K562 (cell line): ENCODE results near the gene DPM2. TPM values are rescaled to one million over a fixed set of nuclear protein-coding genes. Genes with fewer than 3 reads are reported as not detected.

Experiments used
- HMG20A ChIP-seq: fragments of 450-650 bp; formaldehyde crosslinking; conservative IDR thresholded peaks from 2 replicates; pipeline ENCODE4 v1.4.0; 2020; ENCODE audit warnings: mild to moderate bottlenecking, mixed read lengths
- ID3 ChIP-seq, 2 experiments: fragments of 250-450 bp in 1 of 2; fragments of 450-650 bp in 1 of 2; sonication (Bioruptor Pico) in 1 of 2; IDR thresholded peaks; 2 replicates each; pipeline versions ENCODE4 v1.6.1 to v1.8.0; 2016 to 2021; ENCODE audit warnings: mild to moderate bottlenecking in 2 of 2, moderate library complexity in 2 of 2, missing compliant biosample characterization in 1 of 2, missing genetic modification characterization in 1 of 2
- NBN ChIP-seq: fragments of 450-650 bp; IDR thresholded peaks from 2 replicates; pipeline ENCODE4 v1.6.1; 2016; ENCODE audit warnings: low read depth, mild to moderate bottlenecking
- NCOA2 ChIP-seq, 2 experiments: fragments of 450-650 bp; IDR thresholded peaks; 2 replicates each; pipeline ENCODE4 v1.6.1; 2018; ENCODE audit warnings: mild to moderate bottlenecking in 2 of 2, moderate library complexity in 1 of 2; ENCODE audit not compliant: partially characterized antibody in 2 of 2
- POLR2A ChIP-seq: fragments of 450-650 bp; conservative IDR thresholded peaks from 2 replicates; pipeline ENCODE4 v1.6.1; 2016
- RERE ChIP-seq: sonication (generic); formaldehyde crosslinking; IDR thresholded peaks from 2 replicates; pipeline ENCODE4 v1.8.0; 2023; ENCODE audit warnings: missing genetic modification reagents, mild to moderate bottlenecking, borderline replicate concordance
- SMAD2 ChIP-seq: fragments of 150-350 bp; IDR thresholded peaks from 2 replicates; pipeline ENCODE4 v1.6.1; 2014; ENCODE audit warnings: low read depth, mild to moderate bottlenecking, low read length
- ZNF408 ChIP-seq: fragments of 250-450 bp; sonication (Bioruptor Pico); IDR thresholded peaks from 2 replicates; pipeline ENCODE4 v1.4.0; 2020; ENCODE audit warnings: low read depth, mild to moderate bottlenecking, moderate library complexity
- ZNF507 ChIP-seq: conservative IDR thresholded peaks from 2 replicates; pipeline ENCODE4 v1.6.1; 2017; ENCODE audit warnings: missing genetic modification characterization, missing compliant biosample characterization
- ZNF785 ChIP-seq: fragments of 250-450 bp; sonication (Bioruptor Pico); IDR thresholded peaks from 2 replicates; pipeline ENCODE4 v1.4.0; 2020; ENCODE audit warnings: mild to moderate bottlenecking
- polyA plus RNA-seq, 8 experiments: library from polyadenylated mRNA; depleted of rRNA in 4 of 8; stranded (reverse) in 5 of 8; unstranded in 3 of 8; fragments of >200 nt; fragmentation: Nextera tagmentation in 2 of 8; fragmentation: Illumina TruSeq in 1 of 8; extraction: Ambion mirVana in 2 of 8; extraction: Trizol in 1 of 8; gene quantifications; 2 replicates each; pipeline versions ENCODE4 v1.2.1 to v1.2.3, GENCODE V29; 2011 to 2014; ENCODE audit warnings: inconsistent platforms in 1 of 8, missing spikeins in 1 of 8
- total RNA-seq, 7 experiments: library from RNA; depleted of rRNA in 6 of 7; stranded (reverse); fragments of >200 nt in 6 of 7; fragmentation: Illumina TruSeq in 2 of 7; extraction: Trizol in 2 of 7; gene quantifications; 2 replicates each; pipeline versions ENCODE4 v1.2.1 to v1.2.3, GENCODE V29; 2011 to 2021; ENCODE audit warnings: low replicate concordance in 1 of 7

DPM2 gene
- total and polyA plus RNA-seq, 9 of the 15 experiments (the other 6 are each of a cell fraction or from before 2014, with no cell fraction given), result 43.5 to 126 (median 71.1) TPM

GRCh38 chr9:127985011-127985410 is 47.4 kb upstream of the DPM2 start (continued):
- TF ChIP-seq NBN (no peak), NCOA2 (IDR thresholded peaks at IDR 0.05; ENCODE audit: partially characterized antibody in 2 of 2) (no peak), HMG20A (CRISPR knock-in tag) (no peak), ZNF408 (no peak), ZNF785 (CRISPR knock-in tag) (no peak), ZNF507 (no peak), SMAD2 (no peak), POLR2A (no peak), ID3 (CRISPR knock-in tag; IDR thresholded peaks at IDR 0.05) (no peak), ID3 (tag; IDR thresholded peaks at IDR 0.05) (no peak), RERE (no peak)
